PC-9 (cell line): ENCODE data around the gene MAST4. TPM values are rescaled to one million over a fixed set of nuclear protein-coding genes. Genes with fewer than 3 reads are reported as not detected.

Experiments
- BruUV-seq: library from RNA; stranded (reverse); fragments of 400-500 nt; replicated peaks from 2 replicates; lab custom pipeline; 2021; lab: Mats Ljungman, UMichigan
- CTCF ChIA-PET: fragments of 300-600 bp; sonication (Branson Sonifier 250); formaldehyde crosslinking; loops from one replicate; lab custom pipeline; 2022; ENCODE audit warnings: antibody characterized with exemption; lab: Charles Lee
- POLR2A ChIA-PET: fragments of 300-600 bp; sonication (Branson Sonifier 250); formaldehyde crosslinking; loops from one replicate; lab custom pipeline; 2022; ENCODE audit warnings: antibody characterized with exemption; ENCODE audit not compliant: unreplicated experiment; lab: Charles Lee
- DNase-seq, 2 experiments: peaks; one replicate each; pipeline versions ENCODE4 v3.0.0 to v3.0.0-alpha.2; 2015 to 2022; ENCODE audit warnings: mixed read lengths in 1 of 2
- H2AFZ ChIP-seq: fragments of 200-600 bp; sonication (generic); 2 replicates; pipeline ENCODE4 v1.8.1; 2017; ENCODE audit warnings: antibody characterized with exemption
- H3F3A ChIP-seq: fragments of 200-600 bp; sonication (generic); 2 replicates; pipeline ENCODE4 v1.8.1; 2017; ENCODE audit warnings: antibody characterized with exemption, mild to moderate bottlenecking, low read depth; ENCODE audit not compliant: insufficient read depth
- H3K27ac ChIP-seq: fragments of 200-600 bp; sonication (generic); 2 replicates; pipeline ENCODE4 v1.6.1; 2016; ENCODE audit warnings: mixed run types
- H3K27me3 ChIP-seq: fragments of 200-600 bp; sonication (generic); 2 replicates; pipeline ENCODE4 v1.6.1; 2016; ENCODE audit warnings: low read depth, mixed run types; ENCODE audit not compliant: insufficient read depth
- H3K36me3 ChIP-seq: fragments of 200-600 bp; sonication (generic); 2 replicates; pipeline ENCODE4 v1.6.1; 2016; ENCODE audit warnings: low read depth, mixed run types
- H3K4me1 ChIP-seq: fragments of 200-600 bp; sonication (generic); replicated peaks from 2 replicates; pipeline ENCODE4 v1.6.1; 2016; ENCODE audit warnings: mixed run types; ENCODE audit not compliant: insufficient read depth
- H3K4me2 ChIP-seq: fragments of 200-600 bp; sonication (generic); 2 replicates; pipeline ENCODE4 v1.6.1; 2017; ENCODE audit warnings: mixed run types
- H3K4me3 ChIP-seq: fragments of 200-600 bp; sonication (generic); 2 replicates; pipeline ENCODE4 v1.6.1; 2016; ENCODE audit warnings: mixed run types
- H3K79me2 ChIP-seq: fragments of 200-600 bp; sonication (generic); 2 replicates; pipeline ENCODE4 v1.6.1; 2017; ENCODE audit warnings: low read depth, mixed run types
- H3K9me2 ChIP-seq: fragments of 200-600 bp; sonication (generic); 2 replicates; pipeline ENCODE4 v1.8.1; 2017; ENCODE audit warnings: mild to moderate bottlenecking; ENCODE audit not compliant: insufficient read depth
- H3K9me3 ChIP-seq: fragments of 200-600 bp; sonication (generic); 2 replicates; pipeline ENCODE4 v1.8.1; 2016; ENCODE audit warnings: low read depth; ENCODE audit not compliant: insufficient read depth
- H4K20me1 ChIP-seq: fragments of 200-600 bp; sonication (generic); 2 replicates; pipeline ENCODE4 v1.8.1; 2017; ENCODE audit not compliant: insufficient read depth
- CTCF ChIP-seq: fragments of 200-600 bp; sonication (generic); conservative IDR thresholded peaks from 2 replicates; pipeline ENCODE4 v1.6.1; 2017; ENCODE audit warnings: mixed run types, antibody characterized with exemption, mild to moderate bottlenecking, moderate library complexity
- EZH2 ChIP-seq: fragments of 200-600 bp; sonication (generic); IDR thresholded peaks from 2 replicates; pipeline ENCODE4 v1.8.0; 2017; ENCODE audit warnings: antibody characterized with exemption, low read depth
- intact Hi-C: fragments of 100-400 bp; cut with micrococcal nuclease; formaldehyde crosslinking; loops from one replicate; pipeline ENCODE4 v1.10.0; 2022; ENCODE audit not compliant: unreplicated experiment
- total RNA-seq: library from RNA; stranded (reverse); gene quantifications from 2 replicates; pipeline ENCODE4 v1.2.3, GENCODE V29; 2021

MAST4 gene
- total RNA-seq, 1 experiment from 2014 or later, result 19.3 TPM

DNA sequence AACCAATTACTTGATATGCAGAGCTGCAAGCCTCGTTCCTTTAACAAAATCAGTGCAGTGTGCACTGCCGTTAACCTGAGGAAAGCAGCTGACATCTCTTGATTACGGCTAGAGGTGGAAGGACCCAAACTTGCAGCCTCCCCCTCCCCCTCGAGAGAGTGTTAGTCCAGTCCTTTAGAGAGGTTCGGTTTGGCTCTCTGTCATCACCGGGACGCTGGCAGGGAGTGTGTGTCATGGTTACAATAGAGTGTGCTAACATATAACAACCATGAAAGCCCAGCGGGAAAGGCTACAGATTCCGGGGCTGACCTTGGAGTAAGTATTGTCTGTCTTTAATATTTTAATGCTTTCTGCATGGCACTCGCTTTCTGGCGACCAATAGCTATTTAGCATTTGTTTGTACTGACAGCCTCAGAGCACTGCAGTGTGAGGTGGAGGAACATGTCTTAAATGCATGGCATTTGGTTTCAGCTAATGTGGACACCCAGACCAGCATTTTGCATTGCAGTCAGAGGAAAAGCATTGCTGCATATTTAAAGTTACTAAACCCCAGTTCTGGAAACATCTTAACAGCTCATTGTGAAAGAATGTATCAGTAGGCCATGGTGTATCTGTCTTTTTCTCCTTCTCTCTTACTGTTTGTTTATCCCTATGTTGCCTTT is 362.9 kb downstream of the MAST4 start:
- ChIA-PET CTCF (interaction anchor here (0.7 kb wide), 2 partner anchors 93 to 129 kb away, joined by 3 to 4 read pairs; no protein-coding TSS in a partner anchor), POLR2A (interaction anchor here (0.6 kb wide), 1 partner anchor 193 kb away, joined by 3 read pairs; no protein-coding TSS in a partner anchor)
- H4K20me1 ChIP-seq, result no peaks in the 10 kb centered on the region
- no peak overlapping the region for H2AFZ ChIP-seq
- no peaks in the 10 kb centered on the region for H3K79me2 ChIP-seq
- no peaks in the 10 kb centered on the region for H3K9me2 ChIP-seq
- no peaks in the 10 kb centered on the region for H3K36me3 ChIP-seq
- H3K4me2 ChIP-seq, result peak overlapping the region; percentile 64
- peaks cover 47% of the 10 kb centered on the region for H3K4me1 ChIP-seq
- DNase-seq, result peak; percentile 8 to 74
- H3F3A ChIP-seq, result peaks cover 25% of the 10 kb centered on the region
- peak overlapping the region; percentile 68 for H3K27ac ChIP-seq
- BruUV-seq, result no TSS peak
- H3K4me3 ChIP-seq, result no peak overlapping the region
- TF ChIP-seq CTCF, result no peak
- TF ChIP-seq EZH2, result no peak
- intact Hi-C loops, result no loop called here
- H3K9me3 ChIP-seq, result no peaks in the 10 kb centered on the region
- no peaks in the 10 kb centered on the region for H3K27me3 ChIP-seq

- Histone ChIP-seq H3K4me1 (peaks cover 50% of the 10 kb centered on the region), H3F3A (peaks cover 25% of the 10 kb centered on the region), H2AFZ (no peak overlapping the region), H3K4me3 (no peak overlapping the region), H3K79me2 (no peaks in the 10 kb centered on the region), H4K20me1 (no peaks in the 10 kb centered on the region), H3K9me3 (no peaks in the 10 kb centered on the region), H3K27ac (peak overlapping the region; percentile 68), H3K36me3 (no peaks in the 10 kb centered on the region), H3K27me3 (no peaks in the 10 kb centered on the region), H3K4me2 (peak overlapping the region; percentile 64), H3K9me2 (no peaks in the 10 kb centered on the region)
- ChIA-PET POLR2A (interaction anchor here (0.6 kb wide), 1 partner anchor 884 kb away, joined by 4 read pairs; no protein-coding TSS in a partner anchor), CTCF (no interaction called here)
- BruUV-seq, result no TSS peak
- peak in 1 of 2 experiments; percentile 72 for DNase-seq
- intact Hi-C loops, result no loop called here
- TF ChIP-seq CTCF (no peak), EZH2 (no peak)
Observed at GRCh38 chr5:66959653-66960052, 363.5 kb downstream of the MAST4 start.

DNA sequence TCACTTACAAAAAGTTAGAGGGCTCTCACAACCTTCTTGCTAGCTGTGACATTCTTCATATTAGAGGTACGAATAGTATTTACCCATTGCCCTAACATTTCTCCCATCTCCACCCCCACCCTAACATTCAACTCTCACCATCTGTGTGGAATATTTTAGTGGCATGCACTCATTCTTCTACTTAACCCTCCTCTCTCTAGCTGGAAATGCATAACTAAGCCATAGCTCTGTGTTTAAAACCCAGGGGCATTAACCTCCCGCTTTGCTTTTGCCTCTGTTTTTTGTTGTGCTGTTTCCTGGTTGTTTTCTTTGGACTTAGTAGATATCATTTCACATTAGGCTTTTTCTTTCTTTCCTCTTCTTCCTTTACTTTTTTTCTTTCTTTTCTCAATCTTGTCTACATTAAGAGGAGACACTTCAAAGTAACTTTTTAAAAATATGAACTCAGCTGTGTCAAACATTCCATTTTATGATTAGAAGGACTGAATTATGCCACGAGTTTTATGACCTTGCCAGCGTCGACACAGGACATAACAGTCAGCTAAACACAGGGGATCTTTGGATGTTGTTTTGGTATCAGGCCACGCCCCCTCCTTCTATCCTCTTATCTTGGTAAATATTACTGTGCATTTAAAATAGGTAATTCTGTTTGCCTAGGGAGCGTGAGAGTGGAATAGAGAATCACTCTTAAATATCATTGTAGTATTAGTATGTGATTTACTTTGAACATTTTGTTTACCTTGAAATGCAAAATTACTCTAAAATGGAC is 364.4 kb downstream of the MAST4 start:
- Histone ChIP-seq H3F3A (peaks cover 25% of the 10 kb centered on the region), H3K4me3 (no peak overlapping the region), H3K79me2 (no peaks in the 10 kb centered on the region), H3K27me3 (no peaks in the 10 kb centered on the region), H4K20me1 (no peaks in the 10 kb centered on the region), H3K4me2 (peak overlapping the region; percentile 64), H2AFZ (no peak overlapping the region), H3K9me3 (no peaks in the 10 kb centered on the region), H3K36me3 (no peaks in the 10 kb centered on the region), H3K27ac (peak overlapping the region; percentile 68), H3K9me2 (no peaks in the 10 kb centered on the region), H3K4me1 (peaks cover 50% of the 10 kb centered on the region)
- no TSS peak for BruUV-seq
- ChIA-PET CTCF (no interaction called here), POLR2A (interaction anchor here (0.6 kb wide), 1 partner anchor 883 kb away, joined by 4 read pairs; no protein-coding TSS in a partner anchor)
- DNase-seq, result no peak
- intact Hi-C loops, result no loop called here
- TF ChIP-seq EZH2, result no peak
